Osteocyte (in vitro differentiated cells): ENCODE results near the gene OTOG. TPM values are rescaled to one million over a fixed set of nuclear protein-coding genes. Genes with fewer than 3 reads are reported as not detected.

Source experiments
- DNase-seq: peaks from one replicate; pipeline ENCODE4 v3.0.0; 2021; ENCODE audit warnings: mixed read lengths; ENCODE audit not compliant: unreplicated experiment; ENCODE audit errors: extremely low spot score
- H3K27ac Mint-ChIP-seq: one replicate; pipeline ENCODE4 v1.8.0; 2021; ENCODE audit warnings: mild to moderate bottlenecking, mixed read lengths; ENCODE audit not compliant: unreplicated experiment
- H3K27me3 Mint-ChIP-seq: one replicate; pipeline ENCODE4 v1.8.0; 2021; ENCODE audit warnings: mixed read lengths; ENCODE audit not compliant: unreplicated experiment
- H3K36me3 Mint-ChIP-seq: one replicate; pipeline ENCODE4 v1.8.0; 2021; ENCODE audit warnings: mixed read lengths; ENCODE audit not compliant: unreplicated experiment
- H3K4me1 Mint-ChIP-seq: one replicate; pipeline ENCODE4 v1.8.0; 2021; ENCODE audit warnings: mixed read lengths; ENCODE audit not compliant: unreplicated experiment
- H3K4me3 Mint-ChIP-seq: one replicate; pipeline ENCODE4 v1.8.0; 2021; ENCODE audit warnings: mild to moderate bottlenecking, moderate library complexity, mixed read lengths; ENCODE audit not compliant: unreplicated experiment
- H3K9me3 Mint-ChIP-seq: one replicate; pipeline ENCODE4 v1.8.0; 2021; ENCODE audit warnings: mixed read lengths; ENCODE audit not compliant: unreplicated experiment
- CTCF ChIP-seq: fragments of 200-600 bp; sonication (generic); IDR thresholded peaks from 2 replicates; pipeline ENCODE4 v1.5.0; 2021; ENCODE audit warnings: antibody characterized with exemption, mild to moderate bottlenecking, moderate library complexity
- total RNA-seq: library from RNA; stranded (reverse); gene quantifications from 2 replicates; pipeline ENCODE4 v1.2.1, GENCODE V29; 2021

OTOG gene
- total RNA-seq, 1 donor from 2014 or later: not detected

GRCh38 chr11:17602105-17603001 lies 55.3 kb downstream of the OTOG start:
- no peaks in the 10 kb centered on the region for H3K36me3 Mint-ChIP-seq
- TF ChIP-seq CTCF: no peak
- no peaks in the 10 kb centered on the region for H3K4me1 Mint-ChIP-seq
- H3K27ac Mint-ChIP-seq: no peak overlapping the region
- H3K9me3 Mint-ChIP-seq: no peaks in the 10 kb centered on the region
- no peak for DNase-seq
- no peaks in the 10 kb centered on the region for H3K27me3 Mint-ChIP-seq
- H3K4me3 Mint-ChIP-seq: no peak overlapping the region

- no peaks in the 10 kb centered on the region for H3K4me1 Mint-ChIP-seq
- no peak for TF ChIP-seq CTCF
- no peak for DNase-seq
- H3K27me3 Mint-ChIP-seq: no peaks in the 10 kb centered on the region
- no peak overlapping the region for H3K27ac Mint-ChIP-seq
- H3K36me3 Mint-ChIP-seq: no peaks in the 10 kb centered on the region
- no peaks in the 10 kb centered on the region for H3K9me3 Mint-ChIP-seq
- no peak overlapping the region for H3K4me3 Mint-ChIP-seq
Observed at GRCh38 chr11:17603056-17603825, 56.2 kb downstream of the OTOG start.

GRCh38 chr11:17604201-17604914 lies 57.3 kb downstream of the OTOG start:
- no peaks in the 10 kb centered on the region for H3K4me1 Mint-ChIP-seq
- no peak overlapping the region for H3K4me3 Mint-ChIP-seq
- no peaks in the 10 kb centered on the region for H3K36me3 Mint-ChIP-seq
- H3K27ac Mint-ChIP-seq: no peak overlapping the region
- no peaks in the 10 kb centered on the region for H3K9me3 Mint-ChIP-seq
- DNase-seq: no peak
- TF ChIP-seq CTCF: no peak
- no peaks in the 10 kb centered on the region for H3K27me3 Mint-ChIP-seq

GRCh38 chr11:17604915-17605233 lies 57.8 kb downstream of the OTOG start:
- Mint-ChIP-seq H3K9me3 (no peaks in the 10 kb centered on the region), H3K4me3 (no peak overlapping the region), H3K27me3 (no peaks in the 10 kb centered on the region), H3K36me3 (no peaks in the 10 kb centered on the region), H3K4me1 (no peaks in the 10 kb centered on the region), H3K27ac (no peak overlapping the region)
- TF ChIP-seq CTCF: no peak
- DNase-seq: no peak
